SK-MEL-5 (cell line): ENCODE data around the gene MFSD6. TPM values are rescaled to one million over a fixed set of nuclear protein-coding genes. Genes with fewer than 3 reads are reported as not detected.

Experiments used
- DNase-seq: peaks from one replicate; pipeline ENCODE4 v3.0.0-alpha.2; 2016; ENCODE audit warnings: low read depth, low spot score
- in situ Hi-C: cut with HindIII; loops from 2 replicates; pipeline ENCODE4 v1.10.0; 2016; ENCODE audit warnings: low sequenced_read_pairs, high pct_unique_total_duplicates, low pct_unique_long_range_greater_than_20kb
- total RNA-seq: library from RNA; depleted of rRNA; stranded (reverse); fragments of >200 nt; shearing (Covaris generic); gene quantifications from 2 replicates; pipeline ENCODE4 v1.2.3, GENCODE V29; 2014

The MFSD6 gene
- total RNA-seq, 1 experiment from 2014 or later: 6.7 TPM

- in situ Hi-C loops: no loop called here
- DNase-seq: no peak
These were observed 11.9 kb upstream of the MFSD6 start for GRCh38 chr2:190396271-190396670.

- no peak for DNase-seq
- in situ Hi-C loops: no loop called here
These were observed 5.1 kb upstream of the MFSD6 start for GRCh38 chr2:190402986-190403603.

GRCh38 chr2:190404487-190404886, 3.7 kb upstream of the MFSD6 start:
- in situ Hi-C loops: no loop called here
- DNase-seq: no peak

- DNase-seq: no peak
- in situ Hi-C loops: no loop called here
These were observed 3.1 kb upstream of the MFSD6 start for GRCh38 chr2:190405070-190405469.

GRCh38 chr2:190405995-190406394, 2.2 kb upstream of the MFSD6 start:
- DNase-seq: no peak
- in situ Hi-C loops: no loop called here

- in situ Hi-C loops: no loop called here
- no peak for DNase-seq
These were observed 1.4 kb upstream of the MFSD6 start for GRCh38 chr2:190406805-190407204.

GRCh38 chr2:190407246-190407661, 901 bp upstream of the MFSD6 start:
- DNase-seq: no peak

GRCh38 chr2:190408538-190409271, 550 bp downstream of the MFSD6 start:
- in situ Hi-C loops: no loop called here
- DNase-seq: no peak

More at GRCh38 chr2:190407246-190407661, 901 bp upstream of the MFSD6 start:
- in situ Hi-C loops: no loop called here

GRCh38 chr2:190409616-190410015, 1.5 kb downstream of the MFSD6 start:
- in situ Hi-C loops: no loop called here
- no peak for DNase-seq

GRCh38 chr2:190410166-190410565, 2.0 kb downstream of the MFSD6 start:
- DNase-seq: no peak
- in situ Hi-C loops: no loop called here

GRCh38 chr2:190412966-190413365, 4.8 kb downstream of the MFSD6 start:
- in situ Hi-C loops: no loop called here
- DNase-seq: no peak

GRCh38 chr2:190413421-190413820, 5.3 kb downstream of the MFSD6 start:
- in situ Hi-C loops: no loop called here
- DNase-seq: no peak

- in situ Hi-C loops: no loop called here
- DNase-seq: no peak
These were observed 7.1 kb downstream of the MFSD6 start for GRCh38 chr2:190415251-190415650.

- no peak for DNase-seq
- in situ Hi-C loops: no loop called here
These were observed 7.9 kb downstream of the MFSD6 start for GRCh38 chr2:190415794-190416775.

- DNase-seq: no peak
- in situ Hi-C loops: no loop called here
These were observed 9.1 kb downstream of the MFSD6 start for GRCh38 chr2:190417045-190417842.

GRCh38 chr2:190418727-190419126, 10.6 kb downstream of the MFSD6 start:
- DNase-seq: no peak
- in situ Hi-C loops: no loop called here

GRCh38 chr2:190420801-190421200, 12.6 kb downstream of the MFSD6 start:
- DNase-seq: no peak
- in situ Hi-C loops: no loop called here
